ENCODE results near the gene EPB41L3. TPM values are rescaled to one million over a fixed set of nuclear protein-coding genes. Genes with fewer than 3 reads are reported as not detected.

Gene EPB41L3
- total and polyA plus RNA-seq, 10 donors = 8.0 to 121 (median 49.1) TPM

- WGBS, 5 donors = 85 to 92% (median 90%) methylated on average over 2 of the region's 2 CpGs
- TF ChIP-seq POLR2AphosphoS5 (IDR thresholded peaks at IDR 0.05) = no peak
- TF ChIP-seq CTCF (IDR thresholded peaks at IDR 0.05 in 8 of 11, conservative IDR thresholded peaks at IDR 0.05 in 3 of 11) = no peak
- TF ChIP-seq POLR2A (IDR thresholded peaks at IDR 0.05) = no peak
Measured at GRCh38 chr18:5508821-5509220, 35.0 kb downstream of the EPB41L3 start.

GRCh38 chr18:5507756-5508155 is 36.0 kb downstream of the EPB41L3 start:
- 53 to 69% (median 64%) methylated on average over 2 of the region's 2 CpGs for WGBS, 5 donors
- intact Hi-C loops (cut with DNase I; ENCODE audit: low total_unique reads) = no loop called here
- no peaks in the 10 kb centered on the region for H3K9me3 ChIP-seq
- H3K27me3 ChIP-seq (replicated peaks in 1 of 7) = no peaks in the 10 kb centered on the region
- no peak overlapping the region for H3K27ac ChIP-seq
- TF ChIP-seq POLR2AphosphoS5 (IDR thresholded peaks at IDR 0.05) = no peak
- no peak for TF ChIP-seq CTCF (IDR thresholded peaks at IDR 0.05 in 8 of 11, conservative IDR thresholded peaks at IDR 0.05 in 3 of 11)
- TF ChIP-seq POLR2A (IDR thresholded peaks at IDR 0.05) = no peak
- no peaks in the 10 kb centered on the region for H3K36me3 ChIP-seq
- DNase-seq = no peak
- H3K4me3 ChIP-seq = no peak overlapping the region
- H3K4me1 ChIP-seq = no peaks in the 10 kb centered on the region

More at GRCh38 chr18:5508821-5509220, 35.0 kb downstream of the EPB41L3 start:
- H3K27me3 ChIP-seq (replicated peaks in 1 of 7) = no peaks in the 10 kb centered on the region
- intact Hi-C loops (cut with DNase I; ENCODE audit: low total_unique reads) = no loop called here
- no peaks in the 10 kb centered on the region for H3K36me3 ChIP-seq
- DNase-seq = no peak
- no peak overlapping the region for H3K4me3 ChIP-seq
- peaks cover 0 to 5% (median 0%) of the 10 kb centered on the region in 6 donors for H3K4me1 ChIP-seq
- H3K27ac ChIP-seq = no peak overlapping the region
- no peaks in the 10 kb centered on the region for H3K9me3 ChIP-seq

- no peaks in the 10 kb centered on the region for H3K4me1 ChIP-seq
- H3K9me3 ChIP-seq = no peaks in the 10 kb centered on the region
- TF ChIP-seq CTCF (IDR thresholded peaks at IDR 0.05 in 8 of 11, conservative IDR thresholded peaks at IDR 0.05 in 3 of 11) (no peak), POLR2AphosphoS5 (IDR thresholded peaks at IDR 0.05) (no peak), POLR2A (IDR thresholded peaks at IDR 0.05) (no peak)
- no peak overlapping the region for H3K4me3 ChIP-seq
- no peaks in the 10 kb centered on the region for H3K27me3 ChIP-seq (replicated peaks in 1 of 7)
- no peaks in the 10 kb centered on the region for H3K36me3 ChIP-seq
- no peak for DNase-seq
- 83 to 93% (median 87%) methylated on average over 8 of the region's 8 CpGs for WGBS, 5 donors
- intact Hi-C loops (cut with DNase I; ENCODE audit: low total_unique reads) = no loop called here
- H3K27ac ChIP-seq = no peak overlapping the region
Measured at GRCh38 chr18:5506174-5506573, 37.6 kb downstream of the EPB41L3 start.

- DNase-seq = no peak
- Histone ChIP-seq H3K9me3 (no peaks in the 10 kb centered on the region), H3K27ac (no peak overlapping the region), H3K4me1 (no peaks in the 10 kb centered on the region), H3K4me3 (no peak overlapping the region), H3K36me3 (no peaks in the 10 kb centered on the region), H3K27me3 (replicated peaks in 1 of 7) (no peaks in the 10 kb centered on the region)
- no peak for TF ChIP-seq CTCF (IDR thresholded peaks at IDR 0.05 in 8 of 11, conservative IDR thresholded peaks at IDR 0.05 in 3 of 11)
- no peak for TF ChIP-seq POLR2AphosphoS5 (IDR thresholded peaks at IDR 0.05)
- no peak for TF ChIP-seq POLR2A (IDR thresholded peaks at IDR 0.05)
- intact Hi-C loops (cut with DNase I; ENCODE audit: low total_unique reads) = no loop called here
Measured at GRCh38 chr18:5503740-5504139, 40.1 kb downstream of the EPB41L3 start.

Data from spleen (tissue), 11 donors.